SK-N-SH treated with all-trans-retinoic acid at 6 μM for 48 hours (cell line): ENCODE measurements around the gene ADO.

Experiments
- ARNTL ChIP-seq: fragments of 450-650 bp; formaldehyde crosslinking; IDR thresholded peaks from 2 replicates; pipeline ENCODE4 v1.5.0; 2020; ENCODE audit warnings: low read depth, mild to moderate bottlenecking, moderate library complexity, borderline replicate concordance
- BACH2 ChIP-seq: fragments of 250-450 bp; sonication (Bioruptor Pico); IDR thresholded peaks from 2 replicates; pipeline ENCODE4 v1.9.0; 2021; ENCODE audit warnings: mild to moderate bottlenecking, borderline replicate concordance
- ESRRG ChIP-seq: fragments of 250-450 bp; sonication (Bioruptor Pico); IDR thresholded peaks from 2 replicates; pipeline ENCODE4 v1.6.1; 2021; ENCODE audit warnings: mild to moderate bottlenecking
- ISL1 ChIP-seq: fragments of 250-450 bp; sonication (Bioruptor Pico); IDR thresholded peaks from 2 replicates; pipeline ENCODE4 v2.1.2; 2022; ENCODE audit warnings: mild to moderate bottlenecking, moderate library complexity
- SNAI2 ChIP-seq: fragments of 250-450 bp; sonication (Bioruptor Pico); IDR thresholded peaks from 2 replicates; pipeline ENCODE4 v1.5.0; 2020; ENCODE audit warnings: mild to moderate bottlenecking, moderate library complexity
- TCF4 ChIP-seq: fragments of 250-450 bp; sonication (Bioruptor Pico); IDR thresholded peaks from 2 replicates; pipeline ENCODE4 v1.8.0; 2021; ENCODE audit warnings: mild to moderate bottlenecking, moderate library complexity, borderline replicate concordance
- ZFP3 ChIP-seq: fragments of 250-450 bp; sonication (Bioruptor Pico); IDR thresholded peaks from 2 replicates; pipeline ENCODE4 v1.5.0; 2020; ENCODE audit warnings: mild to moderate bottlenecking, moderate library complexity
- ZFP30 ChIP-seq: fragments of 450-650 bp; formaldehyde crosslinking; IDR thresholded peaks from 2 replicates; pipeline ENCODE4 v1.5.0; 2022; ENCODE audit warnings: mild to moderate bottlenecking, moderate library complexity
- ZNF70 ChIP-seq: fragments of 450-650 bp; formaldehyde crosslinking; IDR thresholded peaks from 2 replicates; pipeline ENCODE4 v1.5.0; 2020; ENCODE audit warnings: mild to moderate bottlenecking, moderate library complexity
- ZNF8 ChIP-seq: fragments of 450-650 bp; formaldehyde crosslinking; IDR thresholded peaks from 2 replicates; pipeline ENCODE4 v1.5.0; 2020; ENCODE audit warnings: mild to moderate bottlenecking, moderate library complexity
- TF ChIP-seq, protein P1 (sequence below): fragments of 250-450 bp; sonication (Bioruptor Pico); IDR thresholded peaks from 2 replicates; pipeline ENCODE4 v1.8.0; 2021; ENCODE audit warnings: low read depth, mild to moderate bottlenecking, moderate library complexity, borderline replicate concordance
- TF ChIP-seq, protein P2 (sequence below): fragments of 250-450 bp; sonication (Bioruptor Pico); IDR thresholded peaks from 2 replicates; pipeline ENCODE4 v1.8.0; 2020; ENCODE audit warnings: mild to moderate bottlenecking, moderate library complexity, borderline replicate concordance
- TF ChIP-seq, protein P3 (sequence below): fragments of 250-450 bp; sonication (Bioruptor Pico); IDR thresholded peaks from 2 replicates; pipeline ENCODE4 v1.5.1; 2021; ENCODE audit warnings: mild to moderate bottlenecking, moderate library complexity
- TF ChIP-seq, protein P4 (sequence below): fragments of 250-450 bp; sonication (Bioruptor Pico); IDR thresholded peaks from 2 replicates; pipeline ENCODE4 v1.5.0; 2020; ENCODE audit warnings: mild to moderate bottlenecking, moderate library complexity

DNA sequence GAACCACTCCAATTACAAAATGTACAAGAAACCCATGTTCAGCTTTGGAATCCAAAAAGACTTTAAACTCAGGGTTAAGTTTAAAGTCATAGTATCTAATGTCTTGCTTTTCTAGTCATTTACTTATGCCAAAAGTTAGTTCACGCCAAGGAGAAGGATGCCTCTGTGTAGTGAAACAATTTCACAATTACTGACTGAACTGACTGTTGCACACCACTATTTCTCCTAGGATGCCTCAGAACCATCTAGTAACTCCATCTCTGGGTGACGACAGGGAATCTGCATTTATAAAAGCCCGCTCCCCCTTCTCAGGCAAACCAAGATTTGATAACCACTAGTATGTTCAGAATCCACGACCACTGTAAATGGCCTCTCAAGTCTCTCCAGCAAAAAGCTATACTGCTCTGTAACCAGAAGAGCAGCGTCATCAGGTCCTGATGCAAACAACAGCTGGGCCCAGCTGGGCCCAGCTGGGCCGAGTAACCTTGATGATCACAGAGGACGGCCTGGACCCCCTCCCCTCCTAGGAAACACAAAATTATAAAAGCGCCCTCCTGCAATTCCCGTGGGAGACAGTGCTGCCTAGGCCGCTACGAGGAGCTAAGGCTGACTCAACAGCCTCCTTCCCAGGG lies 680 bp upstream of the ADO start:
- TF ChIP-seq ZFP30 (peak; percentile 50; the same call in 1 of the 2 replicates), ZNF8 (CRISPR knock-in tag) (0 out of 2 replicates have a peak, but pooled peaks have one; percentile 25), ARNTL (no peak), TCF4 (CRISPR knock-in tag) (no peak), ZFP3 (no peak), SNAI2 (no peak), BACH2 (no peak), ZNF70 (CRISPR knock-in tag) (no peak), ISL1 (CRISPR knock-in tag) (no peak), ESRRG (CRISPR knock-in tag) (no peak)
- TF ChIP-seq, protein P1, sequence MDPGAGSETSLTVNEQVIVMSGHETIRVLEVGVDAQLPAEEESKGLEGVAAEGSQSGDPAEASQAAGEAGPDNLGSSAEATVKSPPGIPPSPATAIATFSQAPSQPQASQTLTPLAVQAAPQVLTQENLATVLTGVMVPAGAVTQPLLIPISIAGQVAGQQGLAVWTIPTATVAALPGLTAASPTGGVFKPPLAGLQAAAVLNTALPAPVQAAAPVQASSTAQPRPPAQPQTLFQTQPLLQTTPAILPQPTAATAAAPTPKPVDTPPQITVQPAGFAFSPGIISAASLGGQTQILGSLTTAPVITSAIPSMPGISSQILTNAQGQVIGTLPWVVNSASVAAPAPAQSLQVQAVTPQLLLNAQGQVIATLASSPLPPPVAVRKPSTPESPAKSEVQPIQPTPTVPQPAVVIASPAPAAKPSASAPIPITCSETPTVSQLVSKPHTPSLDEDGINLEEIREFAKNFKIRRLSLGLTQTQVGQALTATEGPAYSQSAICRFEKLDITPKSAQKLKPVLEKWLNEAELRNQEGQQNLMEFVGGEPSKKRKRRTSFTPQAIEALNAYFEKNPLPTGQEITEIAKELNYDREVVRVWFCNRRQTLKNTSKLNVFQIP = no peak
- TF ChIP-seq, protein P2, sequence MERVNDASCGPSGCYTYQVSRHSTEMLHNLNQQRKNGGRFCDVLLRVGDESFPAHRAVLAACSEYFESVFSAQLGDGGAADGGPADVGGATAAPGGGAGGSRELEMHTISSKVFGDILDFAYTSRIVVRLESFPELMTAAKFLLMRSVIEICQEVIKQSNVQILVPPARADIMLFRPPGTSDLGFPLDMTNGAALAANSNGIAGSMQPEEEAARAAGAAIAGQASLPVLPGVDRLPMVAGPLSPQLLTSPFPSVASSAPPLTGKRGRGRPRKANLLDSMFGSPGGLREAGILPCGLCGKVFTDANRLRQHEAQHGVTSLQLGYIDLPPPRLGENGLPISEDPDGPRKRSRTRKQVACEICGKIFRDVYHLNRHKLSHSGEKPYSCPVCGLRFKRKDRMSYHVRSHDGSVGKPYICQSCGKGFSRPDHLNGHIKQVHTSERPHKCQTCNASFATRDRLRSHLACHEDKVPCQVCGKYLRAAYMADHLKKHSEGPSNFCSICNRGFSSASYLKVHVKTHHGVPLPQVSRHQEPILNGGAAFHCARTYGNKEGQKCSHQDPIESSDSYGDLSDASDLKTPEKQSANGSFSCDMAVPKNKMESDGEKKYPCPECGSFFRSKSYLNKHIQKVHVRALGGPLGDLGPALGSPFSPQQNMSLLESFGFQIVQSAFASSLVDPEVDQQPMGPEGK (CRISPR knock-in tag) = no peak
- TF ChIP-seq, protein P3, sequence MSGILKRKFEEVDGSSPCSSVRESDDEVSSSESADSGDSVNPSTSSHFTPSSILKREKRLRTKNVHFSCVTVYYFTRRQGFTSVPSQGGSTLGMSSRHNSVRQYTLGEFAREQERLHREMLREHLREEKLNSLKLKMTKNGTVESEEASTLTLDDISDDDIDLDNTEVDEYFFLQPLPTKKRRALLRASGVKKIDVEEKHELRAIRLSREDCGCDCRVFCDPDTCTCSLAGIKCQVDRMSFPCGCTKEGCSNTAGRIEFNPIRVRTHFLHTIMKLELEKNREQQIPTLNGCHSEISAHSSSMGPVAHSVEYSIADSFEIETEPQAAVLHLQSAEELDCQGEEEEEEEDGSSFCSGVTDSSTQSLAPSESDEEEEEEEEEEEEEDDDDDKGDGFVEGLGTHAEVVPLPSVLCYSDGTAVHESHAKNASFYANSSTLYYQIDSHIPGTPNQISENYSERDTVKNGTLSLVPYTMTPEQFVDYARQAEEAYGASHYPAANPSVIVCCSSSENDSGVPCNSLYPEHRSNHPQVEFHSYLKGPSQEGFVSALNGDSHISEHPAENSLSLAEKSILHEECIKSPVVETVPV (CRISPR knock-in tag) = no peak
- TF ChIP-seq, protein P4, sequence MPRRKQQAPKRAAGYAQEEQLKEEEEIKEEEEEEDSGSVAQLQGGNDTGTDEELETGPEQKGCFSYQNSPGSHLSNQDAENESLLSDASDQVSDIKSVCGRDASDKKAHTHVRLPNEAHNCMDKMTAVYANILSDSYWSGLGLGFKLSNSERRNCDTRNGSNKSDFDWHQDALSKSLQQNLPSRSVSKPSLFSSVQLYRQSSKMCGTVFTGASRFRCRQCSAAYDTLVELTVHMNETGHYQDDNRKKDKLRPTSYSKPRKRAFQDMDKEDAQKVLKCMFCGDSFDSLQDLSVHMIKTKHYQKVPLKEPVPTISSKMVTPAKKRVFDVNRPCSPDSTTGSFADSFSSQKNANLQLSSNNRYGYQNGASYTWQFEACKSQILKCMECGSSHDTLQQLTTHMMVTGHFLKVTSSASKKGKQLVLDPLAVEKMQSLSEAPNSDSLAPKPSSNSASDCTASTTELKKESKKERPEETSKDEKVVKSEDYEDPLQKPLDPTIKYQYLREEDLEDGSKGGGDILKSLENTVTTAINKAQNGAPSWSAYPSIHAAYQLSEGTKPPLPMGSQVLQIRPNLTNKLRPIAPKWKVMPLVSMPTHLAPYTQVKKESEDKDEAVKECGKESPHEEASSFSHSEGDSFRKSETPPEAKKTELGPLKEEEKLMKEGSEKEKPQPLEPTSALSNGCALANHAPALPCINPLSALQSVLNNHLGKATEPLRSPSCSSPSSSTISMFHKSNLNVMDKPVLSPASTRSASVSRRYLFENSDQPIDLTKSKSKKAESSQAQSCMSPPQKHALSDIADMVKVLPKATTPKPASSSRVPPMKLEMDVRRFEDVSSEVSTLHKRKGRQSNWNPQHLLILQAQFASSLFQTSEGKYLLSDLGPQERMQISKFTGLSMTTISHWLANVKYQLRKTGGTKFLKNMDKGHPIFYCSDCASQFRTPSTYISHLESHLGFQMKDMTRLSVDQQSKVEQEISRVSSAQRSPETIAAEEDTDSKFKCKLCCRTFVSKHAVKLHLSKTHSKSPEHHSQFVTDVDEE = no peak
